ENCODE measurements around the gene RPS15.

DNA sequence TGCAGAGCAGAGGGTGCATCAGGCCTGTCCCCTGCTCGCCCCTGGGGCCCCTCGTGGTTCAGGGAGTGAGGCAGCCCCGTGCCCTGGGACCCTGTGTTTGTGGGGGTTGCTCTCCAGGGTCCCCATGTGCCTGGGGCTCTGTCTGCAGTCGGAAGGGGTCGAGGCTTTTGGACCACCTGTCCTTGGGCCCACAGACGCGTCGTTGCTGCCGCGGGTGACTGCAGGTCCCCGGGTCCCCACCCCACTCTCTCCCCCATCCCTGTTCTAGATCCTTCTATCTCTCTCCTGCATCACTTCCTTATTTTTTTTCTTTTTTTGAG is 50.0 kb downstream of the RPS15 start:
- TF ChIP-seq, protein P1, sequence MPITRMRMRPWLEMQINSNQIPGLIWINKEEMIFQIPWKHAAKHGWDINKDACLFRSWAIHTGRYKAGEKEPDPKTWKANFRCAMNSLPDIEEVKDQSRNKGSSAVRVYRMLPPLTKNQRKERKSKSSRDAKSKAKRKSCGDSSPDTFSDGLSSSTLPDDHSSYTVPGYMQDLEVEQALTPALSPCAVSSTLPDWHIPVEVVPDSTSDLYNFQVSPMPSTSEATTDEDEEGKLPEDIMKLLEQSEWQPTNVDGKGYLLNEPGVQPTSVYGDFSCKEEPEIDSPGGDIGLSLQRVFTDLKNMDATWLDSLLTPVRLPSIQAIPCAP (CRISPR knock-in tag; IDR thresholded peaks at IDR 0.05; ENCODE audit: borderline replicate concordance), result no peak
- TF ChIP-seq CAMTA2 (CRISPR knock-in tag; conservative IDR thresholded peaks at IDR 0.05) (no peak), CTCF (IDR thresholded peaks at IDR 0.05 in 2 of 3, conservative IDR thresholded peaks at IDR 0.05 in 1 of 3; ENCODE audit: insufficient read depth in 2 of 3, low read depth in 1 of 3, low read length in 3 of 3) (no peak), ZBTB43 (CRISPR knock-in tag; IDR thresholded peaks at IDR 0.05) (no peak), CHD4 (IDR thresholded peaks at IDR 0.05; ENCODE audit: insufficient read depth, insufficient replicate concordance, low read depth, low read length, poor library complexity, severe bottlenecking) (no peak)

All from K562 (cell line).